ENCODE data around the gene CENPN. TPM values are rescaled to one million over a fixed set of nuclear protein-coding genes. Genes with fewer than 3 reads are reported as not detected.

The CENPN gene
- total RNA-seq, 4 donors from 2014 or later = 1.8 to 8.1 (median 4.2) TPM

- Histone ChIP-seq H3K4me1 (no peaks in the 10 kb centered on the region), H3K27me3 (no peaks in the 10 kb centered on the region), H3K4me3 (no peak overlapping the region), H3K9me3 (peaks cover 0 to 13% (median 0%) of the 10 kb centered on the region in 4 donors), H3K27ac (no peak overlapping the region), H3K36me3 (no peaks in the 10 kb centered on the region)
- TF ChIP-seq CTCF (IDR thresholded peaks at IDR 0.05) (no peak), POLR2A (IDR thresholded peaks at IDR 0.05) (no peak), EP300 (IDR thresholded peaks at IDR 0.05) (no peak)
- no peak for DNase-seq (ENCODE audit: low spot score in 2 of 2)
- WGBS, 2 donors = 83 to 87% methylated on average over 11 of the region's 11 CpGs
Measured at GRCh38 chr16:81053761-81054160, 46.7 kb downstream of the CENPN start.

GRCh38 chr16:81060576-81061306, 53.7 kb downstream of the CENPN start:
- Histone ChIP-seq H3K27ac (no peak overlapping the region), H3K4me3 (no peak overlapping the region), H3K36me3 (peaks cover 0 to 15% (median 0%) of the 10 kb centered on the region in 3 donors), H3K27me3 (no peaks in the 10 kb centered on the region), H3K9me3 (no peaks in the 10 kb centered on the region), H3K4me1 (no peaks in the 10 kb centered on the region)
- no peak for DNase-seq (ENCODE audit: low spot score in 2 of 2)
- TF ChIP-seq EP300 (IDR thresholded peaks at IDR 0.05) (no peak), POLR2A (IDR thresholded peaks at IDR 0.05) (no peak), CTCF (IDR thresholded peaks at IDR 0.05) (no peak)
- WGBS, 2 donors = 80 to 85% methylated on average over 14 of the region's 14 CpGs

GRCh38 chr16:81061307-81061640, 54.3 kb downstream of the CENPN start:
- 81 to 85% methylated on average over 10 of the region's 10 CpGs for WGBS, 2 donors
- Histone ChIP-seq H3K27ac (no peak overlapping the region), H3K4me1 (no peaks in the 10 kb centered on the region), H3K4me3 (no peak overlapping the region), H3K27me3 (no peaks in the 10 kb centered on the region), H3K9me3 (no peaks in the 10 kb centered on the region), H3K36me3 (peaks cover 0 to 15% (median 0%) of the 10 kb centered on the region in 3 donors)
- TF ChIP-seq EP300 (IDR thresholded peaks at IDR 0.05) (no peak), POLR2A (IDR thresholded peaks at IDR 0.05) (no peak), CTCF (IDR thresholded peaks at IDR 0.05) (no peak)
- no peak for DNase-seq (ENCODE audit: low spot score in 2 of 2)

GRCh38 chr16:81061871-81062608, 55.0 kb downstream of the CENPN start:
- Histone ChIP-seq H3K4me3 (no peak overlapping the region), H3K36me3 (peaks cover 0 to 15% (median 0%) of the 10 kb centered on the region in 3 donors), H3K9me3 (no peaks in the 10 kb centered on the region), H3K27me3 (no peaks in the 10 kb centered on the region), H3K27ac (no peak overlapping the region), H3K4me1 (no peaks in the 10 kb centered on the region)
- WGBS, 2 donors = 78 to 81% methylated on average over 10 of the region's 10 CpGs
- TF ChIP-seq CTCF (IDR thresholded peaks at IDR 0.05) = no peak
- no peak for TF ChIP-seq EP300 (IDR thresholded peaks at IDR 0.05)
- no peak for TF ChIP-seq POLR2A (IDR thresholded peaks at IDR 0.05)
- DNase-seq (ENCODE audit: low spot score in 2 of 2) = no peak

- H3K36me3 ChIP-seq = peaks cover 0 to 3% (median 0%) of the 10 kb centered on the region in 3 donors
- H3K27ac ChIP-seq = no peak overlapping the region
- H3K9me3 ChIP-seq = no peaks in the 10 kb centered on the region
- DNase-seq (ENCODE audit: low spot score in 2 of 2) = no peak
- WGBS, 2 donors = 74 to 79% methylated on average over 4 of the region's 4 CpGs
- no peaks in the 10 kb centered on the region for H3K27me3 ChIP-seq
- no peak overlapping the region for H3K4me3 ChIP-seq
- TF ChIP-seq POLR2A (IDR thresholded peaks at IDR 0.05) = no peak
- no peaks in the 10 kb centered on the region for H3K4me1 ChIP-seq
Measured at GRCh38 chr16:81066681-81067080, 59.7 kb downstream of the CENPN start.

All from tibial nerve (tissue), 4 donors.